ENCODE results near the gene TWNK. TPM values are rescaled to one million over a fixed set of nuclear protein-coding genes. Genes with fewer than 3 reads are reported as not detected.

TWNK gene
- total and polyA plus RNA-seq, 2 experiments from 2014 or later = 12.2 to 29.4 TPM

DNA sequence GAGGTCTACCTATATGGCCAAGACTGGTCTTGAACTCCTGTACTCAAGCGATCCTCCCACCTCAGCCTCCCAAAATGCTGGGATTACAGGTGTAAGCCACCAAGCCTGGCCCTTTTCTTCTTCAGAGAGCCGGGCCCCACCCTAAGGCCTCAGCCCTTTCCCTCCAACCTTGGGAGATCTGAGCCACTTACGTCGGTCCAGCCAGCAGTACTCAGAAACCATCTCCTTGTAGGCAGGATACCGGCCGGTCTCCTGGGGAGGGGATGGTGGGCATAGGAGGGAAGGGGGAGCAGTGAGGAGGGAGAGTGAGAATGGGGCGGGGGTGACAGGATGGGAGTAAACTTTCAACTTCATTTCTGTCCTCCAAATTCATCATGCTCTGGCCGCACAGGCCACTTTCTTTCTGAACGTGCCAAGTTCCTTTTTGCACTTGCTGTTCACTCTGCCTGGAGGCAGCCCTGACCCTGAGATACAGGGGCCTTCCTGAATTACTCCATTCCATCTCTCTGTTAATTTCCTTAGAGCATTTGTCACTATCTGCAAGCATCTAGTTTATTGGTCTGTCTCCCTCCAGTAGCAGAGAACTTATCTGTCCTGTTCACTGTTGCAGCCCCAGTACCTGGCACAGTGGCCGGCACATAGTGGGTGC is 33.2 kb downstream of the TWNK start (continued):
- TF ChIP-seq POLR2AphosphoS5 (IDR thresholded peaks at IDR 0.05; ENCODE audit: low read depth) = no peak
- no peak for TF ChIP-seq JUNB (IDR thresholded peaks at IDR 0.05; ENCODE audit: unreplicated experiment)
- TF ChIP-seq CREB1 (CRISPR knock-in tag; IDR thresholded peaks at IDR 0.05; ENCODE audit: low read depth) = no peak
- TF ChIP-seq NANOG (IDR thresholded peaks at IDR 0.05; ENCODE audit: borderline replicate concordance) = no peak
- no peak for TF ChIP-seq ZNF114 (CRISPR knock-in tag; IDR thresholded peaks at IDR 0.05)
- TF ChIP-seq, protein P1, sequence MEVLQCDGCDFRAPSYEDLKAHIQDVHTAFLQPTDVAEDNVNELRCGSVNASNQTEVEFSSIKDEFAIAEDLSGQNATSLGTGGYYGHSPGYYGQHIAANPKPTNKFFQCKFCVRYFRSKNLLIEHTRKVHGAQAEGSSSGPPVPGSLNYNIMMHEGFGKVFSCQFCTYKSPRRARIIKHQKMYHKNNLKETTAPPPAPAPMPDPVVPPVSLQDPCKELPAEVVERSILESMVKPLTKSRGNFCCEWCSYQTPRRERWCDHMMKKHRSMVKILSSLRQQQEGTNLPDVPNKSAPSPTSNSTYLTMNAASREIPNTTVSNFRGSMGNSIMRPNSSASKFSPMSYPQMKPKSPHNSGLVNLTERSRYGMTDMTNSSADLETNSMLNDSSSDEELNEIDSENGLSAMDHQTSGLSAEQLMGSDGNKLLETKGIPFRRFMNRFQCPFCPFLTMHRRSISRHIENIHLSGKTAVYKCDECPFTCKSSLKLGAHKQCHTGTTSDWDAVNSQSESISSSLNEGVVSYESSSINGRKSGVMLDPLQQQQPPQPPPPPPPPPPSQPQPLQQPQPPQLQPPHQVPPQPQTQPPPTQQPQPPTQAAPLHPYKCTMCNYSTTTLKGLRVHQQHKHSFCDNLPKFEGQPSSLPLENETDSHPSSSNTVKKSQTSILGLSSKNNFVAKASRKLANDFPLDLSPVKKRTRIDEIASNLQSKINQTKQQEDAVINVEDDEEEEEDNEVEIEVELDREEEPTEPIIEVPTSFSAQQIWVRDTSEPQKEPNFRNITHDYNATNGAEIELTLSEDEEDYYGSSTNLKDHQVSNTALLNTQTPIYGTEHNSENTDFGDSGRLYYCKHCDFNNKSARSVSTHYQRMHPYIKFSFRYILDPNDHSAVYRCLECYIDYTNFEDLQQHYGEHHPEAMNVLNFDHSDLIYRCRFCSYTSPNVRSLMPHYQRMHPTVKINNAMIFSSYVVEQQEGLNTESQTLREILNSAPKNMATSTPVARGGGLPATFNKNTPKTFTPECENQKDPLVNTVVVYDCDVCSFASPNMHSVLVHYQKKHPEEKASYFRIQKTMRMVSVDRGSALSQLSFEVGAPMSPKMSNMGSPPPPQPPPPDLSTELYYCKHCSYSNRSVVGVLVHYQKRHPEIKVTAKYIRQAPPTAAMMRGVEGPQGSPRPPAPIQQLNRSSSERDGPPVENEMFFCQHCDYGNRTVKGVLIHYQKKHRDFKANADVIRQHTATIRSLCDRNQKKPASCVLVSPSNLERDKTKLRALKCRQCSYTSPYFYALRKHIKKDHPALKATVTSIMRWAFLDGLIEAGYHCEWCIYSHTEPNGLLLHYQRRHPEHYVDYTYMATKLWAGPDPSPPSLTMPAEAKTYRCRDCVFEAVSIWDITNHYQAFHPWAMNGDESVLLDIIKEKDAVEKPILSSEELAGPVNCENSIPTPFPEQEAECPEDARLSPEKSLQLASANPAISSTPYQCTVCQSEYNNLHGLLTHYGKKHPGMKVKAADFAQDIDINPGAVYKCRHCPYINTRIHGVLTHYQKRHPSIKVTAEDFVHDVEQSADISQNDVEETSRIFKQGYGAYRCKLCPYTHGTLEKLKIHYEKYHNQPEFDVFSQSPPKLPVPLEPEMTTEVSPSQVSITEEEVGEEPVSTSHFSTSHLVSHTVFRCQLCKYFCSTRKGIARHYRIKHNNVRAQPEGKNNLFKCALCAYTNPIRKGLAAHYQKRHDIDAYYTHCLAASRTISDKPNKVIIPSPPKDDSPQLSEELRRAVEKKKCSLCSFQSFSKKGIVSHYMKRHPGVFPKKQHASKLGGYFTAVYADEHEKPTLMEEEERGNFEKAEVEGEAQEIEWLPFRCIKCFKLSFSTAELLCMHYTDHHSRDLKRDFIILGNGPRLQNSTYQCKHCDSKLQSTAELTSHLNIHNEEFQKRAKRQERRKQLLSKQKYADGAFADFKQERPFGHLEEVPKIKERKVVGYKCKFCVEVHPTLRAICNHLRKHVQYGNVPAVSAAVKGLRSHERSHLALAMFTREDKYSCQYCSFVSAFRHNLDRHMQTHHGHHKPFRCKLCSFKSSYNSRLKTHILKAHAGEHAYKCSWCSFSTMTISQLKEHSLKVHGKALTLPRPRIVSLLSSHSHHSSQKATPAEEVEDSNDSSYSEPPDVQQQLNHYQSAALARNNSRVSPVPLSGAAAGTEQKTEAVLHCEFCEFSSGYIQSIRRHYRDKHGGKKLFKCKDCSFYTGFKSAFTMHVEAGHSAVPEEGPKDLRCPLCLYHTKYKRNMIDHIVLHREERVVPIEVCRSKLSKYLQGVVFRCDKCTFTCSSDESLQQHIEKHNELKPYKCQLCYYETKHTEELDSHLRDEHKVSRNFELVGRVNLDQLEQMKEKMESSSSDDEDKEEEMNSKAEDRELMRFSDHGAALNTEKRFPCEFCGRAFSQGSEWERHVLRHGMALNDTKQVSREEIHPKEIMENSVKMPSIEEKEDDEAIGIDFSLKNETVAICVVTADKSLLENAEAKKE (CRISPR knock-in tag; IDR thresholded peaks at IDR 0.05) = no peak
- no peak for TF ChIP-seq ZNF331 (CRISPR knock-in tag; IDR thresholded peaks at IDR 0.05; ENCODE audit: low read depth)
- no peak for TF ChIP-seq EZH2 (IDR thresholded peaks at IDR 0.05; ENCODE audit: low read depth, unreplicated experiment)

DNA sequence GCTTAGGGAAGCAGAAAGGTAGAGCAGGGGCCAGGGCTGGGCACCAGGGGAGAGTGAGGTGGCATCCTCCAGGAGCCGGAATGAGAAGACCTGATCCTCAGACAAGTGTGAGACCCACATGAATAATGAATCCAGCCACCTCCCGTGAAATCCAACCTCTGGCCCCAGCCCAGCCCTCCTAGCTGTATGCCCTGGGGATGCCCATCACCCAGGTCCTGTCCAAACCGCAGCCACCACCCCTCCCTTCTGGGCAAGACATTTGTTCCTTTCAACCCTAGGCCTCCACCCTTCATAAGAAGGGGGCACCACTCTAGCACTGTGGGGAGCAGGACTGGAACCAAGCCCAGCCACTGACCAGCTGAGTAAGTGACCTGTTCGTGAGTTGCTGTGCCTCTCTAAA is 33.9 kb downstream of the TWNK start:
- Mint-ChIP-seq H3K27ac (no peak overlapping the region), H3K36me3 (ENCODE audit: low read depth) (no peaks in the 10 kb centered on the region; the same call in 2 of the 3 replicates), H3K4me1 (peaks cover 5% of the 10 kb centered on the region; the same call in 2 of the 3 replicates), H3K9me3 (no peaks in the 10 kb centered on the region), H3K4me3 (no peak overlapping the region), H3K27me3 (ENCODE audit: insufficient read depth, low read depth, poor library complexity) (peaks cover 56% of the 10 kb centered on the region)
- Histone ChIP-seq H4K20me1 (replicated peaks; ENCODE audit: insufficient read depth) (no peaks in the 10 kb centered on the region), H2AFZ (no peak overlapping the region), H3K4me3 (no peak overlapping the region), H3K4me1 (ENCODE audit: insufficient read depth) (peaks cover 9% of the 10 kb centered on the region; the same call in 1 of the 2 replicates), H3K36me3 (ENCODE audit: insufficient read depth) (no peaks in the 10 kb centered on the region), H3K79me2 (replicated peaks; ENCODE audit: insufficient read depth) (no peaks in the 10 kb centered on the region), H3K9me2 (ENCODE audit: insufficient read depth) (no peaks in the 10 kb centered on the region), H3K4me2 (no peak overlapping the region), H3K27me3 (ENCODE audit: insufficient read depth) (peaks cover 47% of the 10 kb centered on the region), H3F3A (replicated peaks; ENCODE audit: low read depth) (no peaks in the 10 kb centered on the region), H3K27ac (ENCODE audit: low read depth) (no peak overlapping the region)
- DNase-seq (ENCODE audit: low spot score) (no peak), ATAC-seq (no peak)
- TF ChIP-seq JUNB (IDR thresholded peaks at IDR 0.05; ENCODE audit: unreplicated experiment) (no peak), STAT1 (IDR thresholded peaks at IDR 0.05; ENCODE audit: unreplicated experiment) (no peak), ZNF114 (CRISPR knock-in tag; IDR thresholded peaks at IDR 0.05) (no peak)

Data from GM23338 (cell line).